ENCODE data around the gene SRC.

The SRC gene

DNA sequence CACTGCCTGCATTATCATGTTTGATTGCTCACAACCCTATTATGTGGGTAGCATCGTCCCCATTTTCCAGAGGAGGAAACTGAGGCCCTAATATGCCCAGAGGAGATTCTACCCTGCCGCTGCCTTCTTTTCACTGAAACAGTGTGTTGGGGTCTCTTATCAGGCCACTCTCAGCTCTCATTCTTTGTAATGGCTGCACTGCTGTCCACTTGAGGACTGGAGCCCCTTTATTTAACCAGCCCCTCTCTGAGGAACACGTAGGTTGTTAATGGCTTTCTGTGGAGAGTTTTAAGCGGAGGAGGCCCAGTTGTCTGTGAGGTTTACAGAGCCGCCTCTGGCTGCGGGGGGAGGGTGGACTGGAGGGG lies 32.5 kb downstream of the SRC start:
- no peak for DNase-seq (ENCODE audit: extremely low spot score, insufficient read length, low read depth)
- FAIRE-seq, result no peak

DNA sequence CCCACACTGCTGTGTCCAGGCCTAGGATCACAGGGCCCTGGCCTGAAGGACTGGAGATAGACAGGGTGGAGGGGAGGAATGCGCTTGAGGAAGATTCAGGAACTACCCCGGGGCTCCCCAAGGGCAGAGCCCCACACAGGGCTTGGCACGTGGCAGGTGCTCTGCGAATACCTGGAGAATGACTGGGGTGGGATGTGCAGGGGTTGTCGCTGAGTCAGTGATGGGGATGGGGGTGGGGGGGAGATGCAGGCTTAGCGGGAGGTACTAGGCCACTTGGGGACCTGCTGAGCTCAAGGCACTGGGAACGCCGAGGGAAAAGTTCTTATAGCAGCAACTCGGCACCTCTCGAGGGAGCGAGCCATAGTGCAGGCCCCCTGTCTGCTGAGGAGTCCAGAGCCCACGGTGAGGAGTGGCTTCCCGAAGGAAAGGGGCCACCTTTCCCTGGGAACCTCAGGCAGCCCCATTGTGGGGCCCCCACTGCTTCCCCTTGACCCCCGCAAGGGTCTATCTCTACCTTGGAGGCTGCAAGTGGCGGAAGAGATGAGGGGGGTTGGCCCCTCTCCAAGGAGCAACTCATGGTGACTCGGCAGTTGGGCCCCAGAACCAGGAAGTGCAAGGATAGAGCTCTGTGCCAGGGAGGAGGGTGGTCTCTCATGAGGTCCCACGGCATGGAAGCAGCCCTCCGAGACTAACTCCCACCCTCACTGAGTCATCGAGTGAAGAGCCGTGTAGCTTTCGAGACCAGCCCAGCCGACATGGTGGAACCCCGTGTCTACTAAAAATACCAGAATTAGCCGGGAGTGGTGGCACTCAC lies 33.1 kb downstream of the SRC start:
- DNase-seq (ENCODE audit: extremely low spot score, insufficient read length, low read depth) (no peak), FAIRE-seq (no peak)

DNA sequence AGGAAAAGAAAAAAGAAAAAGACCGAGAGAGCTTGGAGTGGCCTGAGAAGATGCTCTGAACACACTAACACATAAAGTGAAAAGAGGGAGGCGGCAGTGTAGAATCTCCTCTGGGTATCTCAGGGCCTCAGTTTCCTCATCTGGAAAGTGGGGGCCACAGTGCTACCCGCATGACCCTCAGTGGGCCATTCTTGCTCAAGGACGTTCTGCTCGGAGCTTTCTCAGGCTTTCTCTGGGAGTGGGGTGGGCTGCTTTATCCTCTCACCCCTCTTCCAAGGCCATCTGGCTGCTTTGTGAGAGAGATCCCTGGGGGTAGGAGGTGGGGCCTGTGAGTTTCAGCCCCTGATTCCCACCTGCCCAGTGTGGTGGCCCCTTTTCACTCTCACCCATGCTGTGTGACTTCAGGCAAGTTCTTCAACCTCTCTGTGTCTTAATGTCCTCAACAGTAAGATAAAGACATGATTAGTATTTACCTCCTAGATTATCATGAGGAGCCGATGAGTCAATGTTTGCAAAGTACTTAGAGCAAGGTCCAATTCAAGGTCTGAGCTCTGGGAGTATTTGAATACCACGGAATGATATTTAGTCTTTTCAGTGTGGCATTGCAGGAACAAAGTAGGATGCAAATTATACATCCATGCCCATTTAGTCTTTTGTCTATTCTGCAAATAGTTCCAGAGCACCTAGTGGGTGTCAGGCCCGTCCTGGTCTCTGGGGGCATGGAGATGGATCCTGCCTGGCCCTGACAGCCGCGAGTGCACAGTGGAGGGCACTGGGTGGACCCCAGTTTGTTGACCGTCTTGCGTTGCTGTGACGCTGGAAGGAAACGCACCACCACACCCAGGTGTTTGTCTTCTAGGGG lies 34.3 kb downstream of the SRC start:
- DNase-seq (ENCODE audit: extremely low spot score, insufficient read length, low read depth) (no peak), FAIRE-seq (no peak)

DNA sequence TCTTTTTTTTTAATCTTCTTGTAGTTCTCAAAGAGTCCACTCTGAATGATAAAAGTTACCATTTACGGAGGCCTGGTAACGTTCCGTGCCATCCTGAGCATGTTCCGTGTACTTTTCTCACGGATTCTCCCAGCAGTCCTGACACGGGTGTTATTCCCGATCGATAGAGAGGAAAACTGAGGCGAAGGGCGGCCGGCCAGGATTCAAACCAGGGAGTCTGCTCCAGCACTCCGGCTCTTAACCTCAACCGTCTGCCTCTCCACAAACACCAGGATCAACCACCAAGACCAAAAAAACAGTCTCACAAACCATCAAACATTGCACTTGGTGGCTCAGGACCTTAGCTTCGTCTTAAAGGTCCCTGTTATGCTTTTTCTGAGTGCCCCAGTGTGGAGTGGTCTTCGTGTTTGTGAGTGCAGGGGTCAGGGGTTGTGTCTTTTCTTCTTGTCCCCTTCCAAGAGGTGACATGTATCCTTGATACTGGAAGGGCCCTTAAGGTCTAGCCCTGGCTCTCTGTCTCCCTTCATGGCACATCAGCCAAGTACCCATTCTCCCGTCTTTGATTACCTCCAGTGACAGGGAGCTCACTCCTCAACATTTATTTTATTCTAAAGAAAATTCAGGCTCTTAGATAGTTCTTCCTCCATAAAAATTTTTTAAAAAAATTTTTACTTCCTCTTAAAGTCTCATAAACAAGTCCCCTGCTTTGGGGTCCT lies 35.1 kb downstream of the SRC start:
- DNase-seq (ENCODE audit: extremely low spot score, insufficient read length, low read depth), result no peak
- no peak for FAIRE-seq

DNA sequence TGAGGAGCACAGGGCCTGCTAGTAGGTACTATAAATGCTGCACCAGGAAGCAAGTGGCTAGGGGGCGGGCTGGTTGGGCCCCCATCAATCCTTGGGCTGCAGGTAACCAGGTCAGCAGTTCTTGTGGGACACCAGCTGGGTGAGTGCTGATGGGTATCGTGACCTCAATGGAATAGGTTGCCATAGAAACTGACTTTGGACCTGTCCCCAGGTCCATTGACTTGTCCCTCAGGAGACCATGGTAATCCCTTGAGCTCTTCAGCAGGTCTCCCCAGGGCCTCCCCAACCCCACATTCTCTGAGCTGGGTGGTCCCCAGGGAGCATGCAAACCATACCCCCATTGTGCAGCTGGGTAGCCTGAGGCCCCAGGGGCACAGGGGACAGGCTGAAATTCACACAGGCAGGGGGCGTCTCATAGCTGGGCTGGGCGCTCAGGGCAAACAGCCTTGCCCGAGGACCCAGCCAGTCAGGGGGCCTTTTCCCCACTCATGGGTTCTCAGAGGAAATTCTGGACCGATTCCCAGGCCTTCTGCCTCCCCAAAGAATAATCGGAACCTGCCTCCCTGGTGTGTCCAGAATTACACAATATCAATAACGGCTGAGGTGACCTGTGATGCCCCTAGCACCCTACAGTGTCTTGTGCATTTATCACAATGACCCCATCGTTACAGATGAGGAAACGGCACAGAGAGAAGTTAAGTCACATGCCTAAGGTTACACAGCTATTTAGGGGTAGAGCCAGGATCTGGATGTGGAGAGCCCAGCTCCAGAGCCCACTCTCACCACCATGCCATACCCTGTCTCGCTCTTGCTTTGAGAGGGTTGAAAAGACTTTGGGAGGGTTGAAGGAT lies 35.9 kb downstream of the SRC start:
- FAIRE-seq, result peak; percentile 5
- no peak for DNase-seq (ENCODE audit: extremely low spot score, insufficient read length, low read depth)

DNA sequence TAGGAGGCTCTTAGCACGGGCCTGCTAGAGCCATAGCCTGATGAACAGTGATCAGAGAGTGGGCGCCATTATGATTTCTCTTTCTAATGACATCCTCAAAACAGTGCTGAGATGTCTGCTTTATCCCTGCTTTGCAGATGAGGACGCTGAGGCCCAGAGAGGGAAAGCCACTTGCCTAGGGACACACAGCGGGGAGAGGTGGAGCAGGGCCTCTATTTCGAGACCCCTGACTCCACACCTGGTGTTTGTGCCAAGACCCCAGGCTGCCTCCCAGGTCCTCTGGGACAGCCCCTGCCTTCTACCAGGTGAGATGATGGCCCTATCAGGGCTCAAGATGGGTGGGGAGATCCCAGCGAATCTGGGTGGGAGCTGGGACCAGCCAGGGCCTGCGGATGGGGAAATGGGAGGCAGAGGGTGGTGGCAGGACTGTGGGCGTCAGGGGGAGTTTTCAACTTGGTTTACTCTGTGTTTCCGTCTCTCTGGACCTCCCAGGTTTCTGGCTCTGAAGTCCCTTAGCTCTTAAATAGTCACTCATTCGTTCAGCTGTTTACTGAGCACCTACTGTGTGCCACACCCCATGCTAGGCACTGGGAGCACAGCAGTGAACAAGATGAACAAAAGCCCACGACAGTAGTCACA lies 36.7 kb downstream of the SRC start:
- DNase-seq (ENCODE audit: extremely low spot score, insufficient read length, low read depth), result no peak
- no peak for FAIRE-seq

DNA sequence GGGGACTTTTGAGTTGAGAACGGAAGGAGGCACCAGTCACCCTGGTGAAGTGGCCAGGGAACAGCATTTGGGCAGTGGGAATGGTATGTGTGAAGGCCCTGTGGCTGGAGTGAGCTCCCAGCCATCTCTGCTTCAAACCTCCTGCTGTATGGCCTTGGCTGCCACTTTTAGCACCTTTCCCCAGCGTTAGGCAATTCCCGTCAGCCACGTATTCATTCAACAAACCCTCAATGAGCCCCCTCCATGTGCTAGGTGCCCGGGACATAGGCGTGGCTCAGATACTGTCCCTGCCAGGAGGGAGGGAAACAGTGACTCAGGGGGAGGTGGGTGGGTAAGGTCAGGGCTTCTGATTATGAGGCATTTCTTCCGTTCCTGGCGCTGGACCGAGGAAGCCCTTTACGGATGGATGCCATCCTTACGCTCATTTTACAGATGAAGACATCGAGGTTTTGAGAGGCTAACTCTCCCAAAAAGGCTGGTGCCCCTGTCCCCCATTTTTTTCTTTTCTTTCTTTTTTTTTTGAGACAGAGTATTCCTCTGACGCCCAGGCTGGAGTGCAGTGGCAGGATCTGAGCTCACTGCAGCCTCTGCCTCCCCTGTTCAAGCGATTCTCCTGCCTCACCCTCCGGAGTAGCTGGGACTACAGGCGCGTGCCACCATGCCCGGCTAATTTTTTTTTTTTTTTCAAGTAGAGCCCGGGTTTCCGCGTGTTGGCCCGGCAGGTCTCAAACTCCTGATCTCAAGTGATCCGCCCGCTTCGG lies 37.5 kb downstream of the SRC start:
- DNase-seq (ENCODE audit: extremely low spot score, insufficient read length, low read depth), result no peak
- FAIRE-seq, result no peak

DNA sequence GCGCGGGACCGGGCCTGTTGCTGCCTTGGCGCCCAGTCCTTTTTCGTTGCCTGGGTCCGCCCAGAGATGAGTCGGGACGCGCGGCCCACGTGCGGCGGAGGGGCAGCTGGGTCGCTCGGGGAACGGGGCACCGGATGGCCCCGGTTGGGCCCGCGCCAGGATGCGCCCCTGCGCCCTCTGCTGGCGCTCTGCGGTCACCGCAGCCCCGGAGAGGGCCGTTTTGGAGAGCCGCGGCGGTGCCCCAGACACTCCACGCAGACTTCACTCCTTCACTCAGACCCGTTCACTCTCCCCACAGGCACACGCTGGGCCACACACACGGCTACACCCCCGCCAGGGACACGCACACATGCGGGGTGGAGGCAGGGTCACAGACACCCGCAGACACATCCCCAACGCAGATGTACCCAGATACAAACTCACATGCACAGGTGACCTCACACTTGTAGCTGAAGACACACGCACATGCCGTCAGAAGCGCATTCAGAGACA lies 38.8 kb downstream of the SRC start:
- DNase-seq (ENCODE audit: extremely low spot score, insufficient read length, low read depth) (peak; percentile 62), FAIRE-seq (peak; percentile 56)

DNA sequence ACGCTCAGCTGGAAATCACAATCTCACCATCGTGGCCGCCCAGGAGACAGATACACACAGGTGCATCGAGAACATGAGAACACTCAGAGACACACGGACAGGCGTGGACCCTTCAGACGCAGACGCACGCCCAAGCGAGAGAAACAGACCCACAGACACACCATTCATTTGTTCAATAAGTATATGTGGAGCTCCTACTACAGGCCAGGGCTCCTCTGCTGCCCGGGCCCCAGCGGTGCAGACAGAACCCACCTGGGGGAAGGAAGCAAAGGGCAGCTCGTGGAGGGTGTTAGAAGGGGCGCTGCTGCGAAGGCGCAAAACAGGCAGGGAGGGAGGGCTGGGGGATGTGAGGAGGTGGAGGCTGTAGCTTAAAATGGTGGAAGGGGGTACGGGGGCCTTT lies 39.2 kb downstream of the SRC start:
- DNase-seq (ENCODE audit: extremely low spot score, insufficient read length, low read depth) (no peak), FAIRE-seq (no peak)

DNA sequence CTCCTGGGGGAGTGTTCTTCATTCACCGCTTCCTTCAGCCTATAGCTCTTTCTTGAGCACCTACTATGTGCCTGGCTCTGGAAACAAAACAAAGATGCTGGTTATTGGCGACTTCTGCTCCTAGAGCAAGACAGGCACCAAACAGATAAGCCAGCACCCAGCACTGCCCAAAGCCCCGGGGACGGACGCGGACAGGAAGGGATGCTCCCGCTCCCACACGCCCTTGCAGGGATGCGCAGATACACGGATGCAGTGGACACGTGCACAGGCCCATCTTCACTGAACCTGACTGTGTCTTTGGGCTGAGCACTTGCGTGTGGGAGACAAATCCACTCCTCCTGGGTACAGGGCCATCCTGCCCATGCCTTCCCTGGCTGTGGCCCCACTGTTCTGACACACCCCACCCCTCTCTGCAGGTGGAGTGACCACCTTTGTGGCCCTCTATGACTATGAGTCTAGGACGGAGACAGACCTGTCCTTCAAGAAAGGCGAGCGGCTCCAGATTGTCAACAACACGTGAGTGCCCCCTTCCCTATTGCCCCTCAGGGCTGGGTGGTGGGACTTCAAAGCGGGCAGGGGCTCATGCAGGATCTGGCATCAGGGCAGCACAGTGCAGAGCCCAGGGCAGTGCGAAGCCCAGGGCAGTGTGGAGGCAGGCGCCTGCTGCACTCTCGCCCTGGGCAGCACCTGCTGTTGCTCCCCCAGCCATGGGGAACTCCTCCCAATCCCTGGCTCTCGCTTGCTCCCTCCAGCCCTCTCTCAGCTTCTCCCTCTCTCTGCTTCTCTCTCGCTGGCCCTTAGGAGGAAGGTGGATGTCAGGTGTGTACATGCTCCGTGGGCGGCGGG lies 39.9 kb downstream of the SRC start:
- DNase-seq (ENCODE audit: extremely low spot score, insufficient read length, low read depth) (no peak), FAIRE-seq (no peak)

DNA sequence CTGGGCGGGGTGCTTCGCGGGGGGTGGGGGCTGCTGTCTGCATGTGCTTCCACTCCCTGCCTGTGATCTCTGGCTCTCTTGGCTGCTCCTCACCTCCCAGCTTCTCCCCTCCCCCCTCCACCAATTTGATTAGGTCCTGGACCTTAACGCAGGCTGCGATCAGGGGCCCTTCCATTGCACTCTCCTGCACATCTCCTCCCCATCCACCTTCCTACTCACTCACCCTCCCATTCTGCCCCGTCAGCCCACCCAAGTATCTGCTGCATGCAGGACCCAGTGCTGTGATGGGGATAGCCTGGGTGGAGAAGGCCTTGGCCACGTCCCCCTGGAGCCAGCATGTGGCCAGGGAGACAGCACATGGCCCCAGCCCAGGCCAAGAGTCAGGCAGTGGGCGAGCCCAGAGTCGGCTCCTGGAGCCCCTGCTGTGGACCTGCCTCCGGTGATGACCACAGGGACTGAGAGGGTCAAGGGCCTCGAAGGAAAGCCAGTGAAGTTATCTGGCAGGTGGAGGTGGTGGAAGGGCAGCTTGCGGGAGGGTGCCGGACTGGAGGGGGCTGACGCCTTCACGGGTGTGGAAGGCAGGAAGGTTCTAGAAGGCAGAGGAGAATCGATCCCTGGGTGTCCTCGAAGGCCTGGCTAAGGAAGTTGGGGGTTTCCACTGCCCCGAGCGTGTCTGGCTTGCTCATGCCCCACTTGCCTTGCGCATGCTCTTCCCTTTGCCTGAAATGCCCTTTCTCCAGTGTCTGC lies 40.7 kb downstream of the SRC start:
- FAIRE-seq (no peak), DNase-seq (ENCODE audit: extremely low spot score, insufficient read length, low read depth) (no peak)

DNA sequence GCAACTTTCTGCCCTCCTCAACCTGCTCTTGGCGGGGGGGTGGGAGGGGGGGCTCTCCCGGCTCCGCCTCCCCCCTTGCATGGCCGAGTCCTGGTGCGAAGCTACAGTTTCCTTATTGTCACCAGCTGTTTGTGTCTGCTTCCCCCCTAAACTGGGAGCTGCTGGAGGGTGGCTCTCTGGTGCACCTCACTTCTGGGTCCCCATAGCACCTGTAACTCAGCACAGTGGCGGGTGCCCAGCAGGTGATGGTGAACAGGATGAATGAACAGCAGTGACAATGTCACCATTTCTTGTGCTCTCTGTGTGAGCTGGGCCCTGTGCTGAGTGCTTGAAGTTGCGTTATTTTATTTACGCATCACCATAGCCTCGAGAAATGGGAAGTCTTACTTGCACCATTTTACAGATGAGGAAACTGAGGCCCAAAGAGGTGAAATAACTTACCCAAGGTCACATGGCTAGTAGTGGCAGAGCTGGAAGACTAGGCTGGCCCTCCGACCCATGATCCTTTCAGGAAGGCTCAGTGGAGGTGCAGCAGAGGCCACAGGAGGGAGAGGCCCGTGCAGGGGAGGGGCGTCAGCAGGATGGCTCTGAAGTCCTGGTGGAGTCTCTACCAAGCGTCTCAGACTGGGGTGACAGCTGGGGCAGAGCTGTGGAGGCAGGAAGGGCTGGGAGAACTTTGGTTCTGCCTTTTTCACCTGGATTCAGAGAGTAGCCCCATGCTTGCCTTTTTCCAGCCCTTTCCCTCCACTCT lies 41.8 kb downstream of the SRC start:
- no peak for DNase-seq (ENCODE audit: extremely low spot score, insufficient read length, low read depth)

DNA sequence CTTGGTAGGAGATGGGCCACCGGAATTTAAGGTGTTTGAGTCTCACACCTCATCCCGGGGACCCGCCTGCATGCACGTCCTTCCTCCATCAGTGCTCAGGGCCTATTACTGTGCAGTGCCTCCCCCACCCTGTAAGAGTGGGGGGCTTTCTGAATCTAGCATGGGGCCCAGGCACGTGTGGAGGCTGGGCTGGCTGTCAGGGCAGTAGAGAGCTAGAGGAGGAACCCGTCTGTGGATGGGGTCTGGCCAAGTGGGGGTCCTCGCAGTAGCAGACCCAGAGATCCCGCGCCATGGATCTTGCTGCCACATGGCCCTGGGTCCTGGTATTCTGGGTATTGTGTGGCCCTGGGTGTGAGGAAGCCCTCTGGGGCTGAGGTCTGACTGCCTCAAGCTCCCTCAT lies 42.9 kb downstream of the SRC start:
- no peak for FAIRE-seq
- DNase-seq (ENCODE audit: extremely low spot score, insufficient read length, low read depth), result no peak

More for the DNA sequence above, 41.8 kb downstream of the SRC start:
- no peak for FAIRE-seq

DNA sequence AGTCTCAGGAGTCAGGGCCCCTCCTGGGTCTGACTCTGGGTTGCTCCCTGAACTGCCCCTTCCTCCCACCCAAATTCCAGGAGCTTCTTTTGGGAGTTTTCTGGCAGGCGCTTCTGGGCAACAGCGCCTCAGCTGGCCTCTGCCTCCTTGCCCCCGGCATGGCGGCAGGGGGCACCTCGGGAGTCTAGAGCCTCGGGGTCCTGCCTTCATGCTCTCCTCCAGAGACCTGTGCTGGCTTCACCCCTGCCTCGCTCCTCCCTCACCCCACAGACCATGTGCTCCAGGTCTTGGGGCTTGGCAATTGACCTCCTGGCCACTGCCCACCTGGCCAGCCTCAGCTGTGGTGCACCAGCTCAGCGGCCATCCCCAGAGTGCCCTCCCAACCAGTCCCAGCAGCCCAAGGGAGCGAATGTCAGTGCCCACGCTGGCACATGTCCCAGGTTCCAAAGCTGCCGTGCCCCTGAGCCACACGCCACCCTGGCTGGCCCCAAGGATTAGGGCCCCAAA lies 43.4 kb downstream of the SRC start:
- DNase-seq (ENCODE audit: extremely low spot score, insufficient read length, low read depth), result no peak
- FAIRE-seq, result no peak

DNA sequence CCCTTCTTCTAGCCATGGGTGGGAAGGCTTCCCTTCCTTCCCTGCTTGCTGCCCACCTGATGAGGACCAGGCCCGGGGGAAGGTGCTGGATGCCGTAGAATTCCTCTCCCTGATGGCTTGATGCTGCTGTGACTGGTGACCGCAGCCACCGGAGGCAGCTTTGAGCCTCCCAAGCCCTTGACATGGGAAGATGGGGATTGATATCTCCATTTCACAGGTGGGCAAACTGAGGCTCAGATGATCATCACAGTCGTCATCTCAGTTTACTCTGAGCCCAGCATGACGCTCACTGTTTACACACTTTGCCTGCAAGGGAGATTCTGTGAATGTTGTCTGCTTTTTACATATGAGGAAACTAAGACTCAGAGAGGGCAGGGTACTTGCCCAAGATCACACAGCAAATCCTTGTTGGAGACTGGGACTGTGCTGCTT lies 43.9 kb downstream of the SRC start:
- no peak for FAIRE-seq
- DNase-seq (ENCODE audit: extremely low spot score, insufficient read length, low read depth), result no peak

DNA sequence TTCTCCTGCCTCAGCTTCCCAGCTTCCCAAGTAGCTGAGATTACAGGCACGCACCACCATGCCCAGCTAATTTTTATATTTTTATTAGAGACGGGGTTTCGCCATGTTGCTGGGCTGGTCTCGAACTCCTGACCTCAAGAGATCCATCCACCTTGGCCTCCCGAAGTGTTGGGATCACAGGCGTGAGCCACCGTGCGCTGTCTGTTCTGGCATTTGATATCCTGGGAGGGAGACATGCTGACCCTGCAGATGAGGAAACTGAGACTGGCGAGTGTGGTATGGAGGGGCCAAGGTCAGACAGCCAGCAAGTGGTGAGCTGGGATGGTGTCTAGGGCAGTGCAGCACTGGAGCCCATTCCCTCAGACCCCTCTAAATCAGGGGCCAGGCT lies 44.6 kb downstream of the SRC start:
- DNase-seq (ENCODE audit: extremely low spot score, insufficient read length, low read depth) (no peak), FAIRE-seq (no peak)

Data from GM18507 (cell line).